Neural cell (in vitro differentiated cells): ENCODE measurements around the gene BTRC. TPM values are rescaled to one million over a fixed set of nuclear protein-coding genes. Genes with fewer than 3 reads are reported as not detected.
A peak's percentile ranks its signal among the peaks of the same experiment; 100 is the strongest.

Experiments
- H2AFZ ChIP-seq: fragments of 200-600, 300-800 bp; sonication (generic), shearing (Covaris generic); 2 replicates; pipeline ENCODE4 v1.6.0; 2014; ENCODE audit warnings: low read depth, mild to moderate bottlenecking, antibody characterized with exemption, low read length, moderate library complexity
- H3F3A ChIP-seq: fragments of 200-600 bp; shearing (Covaris generic); 2 replicates; pipeline ENCODE4 v1.6.1; 2016; ENCODE audit warnings: mild to moderate bottlenecking, moderate library complexity, mixed read lengths, antibody characterized with exemption, low read length; ENCODE audit not compliant: insufficient read depth, poor library complexity, severe bottlenecking
- H3K27ac ChIP-seq: fragments of 200-600, 300-800 bp; sonication (generic), shearing (Covaris generic); 2 replicates; pipeline ENCODE4 v1.5.1; 2014; ENCODE audit warnings: mild to moderate bottlenecking, low read length, moderate library complexity
- H3K27me3 ChIP-seq: fragments of 300-800, 200-600 bp; sonication (generic), shearing (Covaris generic); 2 replicates; pipeline ENCODE4 v1.6.0; 2014; ENCODE audit warnings: mild to moderate bottlenecking, low read depth, low read length, moderate library complexity; ENCODE audit not compliant: insufficient read depth
- H3K36me3 ChIP-seq: fragments of 300-800, 200-600 bp; sonication (generic), shearing (Covaris generic); 2 replicates; pipeline ENCODE4 v1.5.1; 2014; ENCODE audit warnings: mild to moderate bottlenecking, antibody characterized with exemption, low read length, moderate library complexity; ENCODE audit not compliant: insufficient read depth
- H3K4me2 ChIP-seq: fragments of 300-800, 200-600 bp; sonication (generic), shearing (Covaris generic); 2 replicates; pipeline ENCODE4 v1.6.0; 2014; ENCODE audit warnings: mild to moderate bottlenecking, low read length
- H3K4me3 ChIP-seq: fragments of 300-800, 200-600 bp; sonication (generic), shearing (Covaris generic); 2 replicates; pipeline ENCODE4 v1.5.1; 2014; ENCODE audit warnings: mild to moderate bottlenecking, low read length, moderate library complexity
- H3K79me2 ChIP-seq: fragments of 200-600 bp; shearing (Covaris generic); replicated peaks from 2 replicates; pipeline ENCODE4 v1.6.0; 2014; ENCODE audit warnings: mild to moderate bottlenecking, low read length, moderate library complexity; ENCODE audit not compliant: insufficient read depth
- H3K9ac ChIP-seq: fragments of 300-800, 200-600 bp; sonication (generic), shearing (Covaris generic); 2 replicates; pipeline ENCODE4 v1.6.1; 2016; ENCODE audit warnings: mild to moderate bottlenecking, low read length, mixed read lengths
- H3K9me2 ChIP-seq: fragments of 200-600 bp; shearing (Covaris generic); 2 replicates; pipeline ENCODE4 v1.6.1; 2016; ENCODE audit warnings: mild to moderate bottlenecking, low read length, mixed read lengths; ENCODE audit not compliant: insufficient read depth
- H3K9me3 ChIP-seq: fragments of 200-600, 300-800 bp; sonication (generic), shearing (Covaris generic); 2 replicates; pipeline ENCODE4 v1.6.1; 2016; ENCODE audit warnings: mild to moderate bottlenecking, mixed run types, low read length, moderate library complexity, mixed read lengths
- H4K20me1 ChIP-seq: fragments of 200-600 bp; shearing (Covaris generic); 2 replicates; pipeline ENCODE4 v1.6.1; 2016; ENCODE audit warnings: mild to moderate bottlenecking, mixed run types; ENCODE audit not compliant: insufficient read depth
- CTCF ChIP-seq: fragments of 450-650 bp; IDR thresholded peaks from 2 replicates; pipeline ENCODE4 v1.5.1; 2014; ENCODE audit warnings: antibody characterized with exemption, mild to moderate bottlenecking, moderate library complexity; ENCODE audit not compliant: poor library complexity, severe bottlenecking
- EP300 ChIP-seq: fragments of 450-650 bp; conservative IDR thresholded peaks from 2 replicates; pipeline ENCODE4 v1.6.1; 2014; ENCODE audit warnings: antibody characterized with exemption, mild to moderate bottlenecking, moderate library complexity; ENCODE audit not compliant: poor library complexity, severe bottlenecking
- EZH2 ChIP-seq: fragments of 200-600, 300-800 bp; shearing (Covaris generic), sonication (generic); IDR thresholded peaks from 2 replicates; pipeline ENCODE4 v1.6.1; 2014; ENCODE audit warnings: antibody characterized with exemption, low read length, borderline replicate concordance, mild to moderate bottlenecking; ENCODE audit not compliant: insufficient read depth, poor library complexity, severe bottlenecking
- MXI1 ChIP-seq: fragments of 450-650 bp; conservative IDR thresholded peaks from 2 replicates; pipeline ENCODE4 v1.6.1; 2014; ENCODE audit warnings: antibody characterized with exemption, mild to moderate bottlenecking; ENCODE audit not compliant: poor library complexity, severe bottlenecking
- POLR2AphosphoS5 ChIP-seq: IDR thresholded peaks from 2 replicates; pipeline ENCODE4 v1.6.1; 2012
- RAD21 ChIP-seq: fragments of 450-650 bp; conservative IDR thresholded peaks from 2 replicates; pipeline ENCODE4 v1.6.1; 2014; ENCODE audit warnings: antibody characterized with exemption, mild to moderate bottlenecking, moderate library complexity
- REST ChIP-seq: IDR thresholded peaks from 2 replicates; pipeline ENCODE4 v1.6.1; 2012; ENCODE audit warnings: borderline replicate concordance
- SMC3 ChIP-seq: fragments of 450-650 bp; conservative IDR thresholded peaks from 2 replicates; pipeline ENCODE4 v1.6.1; 2014; ENCODE audit warnings: antibody characterized with exemption, mild to moderate bottlenecking, moderate library complexity; ENCODE audit not compliant: poor library complexity
- TAF1 ChIP-seq: IDR thresholded peaks from 2 replicates; pipeline ENCODE4 v1.6.1; 2012; ENCODE audit warnings: low read depth
- polyA plus RNA-seq: library from polyadenylated mRNA; depleted of rRNA; stranded (reverse); fragments of >200 nt; gene quantifications from 2 replicates; pipeline ENCODE4 v1.2.3, GENCODE V29; 2014

The BTRC gene
- polyA plus RNA-seq, 1 donor from 2014 or later: 32.6 TPM

DNA sequence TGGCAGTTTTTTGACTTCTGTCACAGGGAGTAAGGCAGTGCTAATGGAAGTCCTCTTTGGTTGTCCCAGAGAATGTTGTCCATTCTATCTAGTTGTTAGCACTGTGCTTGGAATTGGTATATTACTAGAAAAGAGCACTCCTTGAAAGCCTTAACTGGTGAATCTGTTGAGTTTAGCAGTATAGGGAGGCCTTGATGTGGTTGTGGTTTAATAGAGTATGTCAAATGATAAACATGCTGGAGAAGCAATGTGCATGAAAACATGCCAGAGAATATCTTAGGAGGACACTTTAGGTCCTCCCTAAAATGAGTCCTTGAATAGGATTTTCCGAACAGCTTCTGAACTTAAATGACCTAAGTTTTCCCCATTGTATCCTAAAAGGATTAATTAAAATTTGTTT lies 98.6 kb downstream of the BTRC start:
- Histone ChIP-seq H3K27ac (peak overlapping the region; percentile 77), H3K27me3 (no peaks in the 10 kb centered on the region), H3K9me3 (no peaks in the 10 kb centered on the region), H4K20me1 (no peaks in the 10 kb centered on the region), H3K4me2 (peak overlapping the region; percentile 76), H3K36me3 (no peaks in the 10 kb centered on the region), H3K79me2 (peaks cover 2% of the 10 kb centered on the region), H3K9ac (no peak overlapping the region), H3F3A (peaks cover 8% of the 10 kb centered on the region), H3K4me3 (peak overlapping the region; percentile 56), H3K9me2 (no peaks in the 10 kb centered on the region), H2AFZ (no peak overlapping the region)
- TF ChIP-seq POLR2AphosphoS5 (no peak), TAF1 (no peak), CTCF (no peak), REST (no peak), SMC3 (no peak), RAD21 (no peak), EP300 (no peak), MXI1 (no peak), EZH2 (no peak)

DNA sequence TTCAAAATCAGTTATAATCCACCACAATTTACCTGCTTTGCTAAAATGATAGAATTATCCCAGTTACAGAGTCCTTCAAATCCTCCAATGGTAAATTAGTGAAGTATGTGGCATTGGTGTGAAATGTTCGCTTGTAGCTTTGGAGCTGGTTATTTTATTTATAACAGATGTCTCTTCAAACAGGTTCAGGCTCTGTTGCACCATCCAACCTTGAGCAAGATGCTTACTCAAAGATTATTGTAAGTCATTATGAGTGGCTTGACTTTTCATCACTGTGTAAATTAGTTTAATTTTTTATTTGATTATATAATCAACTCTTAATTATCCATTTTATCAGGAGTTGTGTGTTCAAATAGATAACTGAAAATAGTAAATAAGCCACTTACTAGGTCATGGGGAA lies 99.4 kb downstream of the BTRC start:
- Histone ChIP-seq H3K27me3 (peaks cover 3% of the 10 kb centered on the region), H3F3A (peaks cover 8% of the 10 kb centered on the region), H3K36me3 (no peaks in the 10 kb centered on the region), H3K9me3 (no peaks in the 10 kb centered on the region), H3K9ac (no peak overlapping the region), H4K20me1 (no peaks in the 10 kb centered on the region), H2AFZ (no peak overlapping the region), H3K4me3 (no peak overlapping the region), H3K79me2 (no peaks in the 10 kb centered on the region), H3K4me2 (no peak overlapping the region), H3K27ac (no peak overlapping the region), H3K9me2 (no peaks in the 10 kb centered on the region)
- TF ChIP-seq REST: no peak
- no peak for TF ChIP-seq CTCF
- TF ChIP-seq TAF1: no peak
- no peak for TF ChIP-seq POLR2AphosphoS5
- TF ChIP-seq EZH2: no peak
- TF ChIP-seq RAD21: no peak
- no peak for TF ChIP-seq MXI1
- no peak for TF ChIP-seq EP300
